ENCODE measurements around the gene KIAA0408. TPM values are rescaled to one million over a fixed set of nuclear protein-coding genes. Genes with fewer than 3 reads are reported as not detected.

The KIAA0408 gene
- total RNA-seq, 1 experiment from 2014 or later, result 0.25 TPM

- TF ChIP-seq REST (IDR thresholded peaks at IDR 0.05; ENCODE audit: low read depth) (no peak), YY1 (IDR thresholded peaks at IDR 0.05; ENCODE audit: extremely low read depth, insufficient replicate concordance, low read depth, low read length) (no peak), TCF7L2 (IDR thresholded peaks at IDR 0.05; ENCODE audit: borderline replicate concordance, extremely low read depth, insufficient read depth, insufficient read length) (no peak), JUND (IDR thresholded peaks at IDR 0.05) (no peak), ELF1 (IDR thresholded peaks at IDR 0.05; ENCODE audit: borderline replicate concordance, low read depth) (no peak), SP1 (IDR thresholded peaks at IDR 0.05; ENCODE audit: low read depth) (no peak), FOSL1 (IDR thresholded peaks at IDR 0.05; ENCODE audit: low read depth) (no peak), POLR2A (IDR thresholded peaks at IDR 0.05; ENCODE audit: borderline replicate concordance, extremely low read depth, insufficient read depth, insufficient read length) (no peak), SRF (IDR thresholded peaks at IDR 0.05; ENCODE audit: low read depth) (no peak), ZNF274 (IDR thresholded peaks at IDR 0.05; ENCODE audit: low read depth, low read length) (no peak), CEBPB (IDR thresholded peaks at IDR 0.05; ENCODE audit: low read depth) (no peak)
Observed at GRCh38 chr6:127475135-127475822, 16.1 kb upstream of the KIAA0408 start (continued).
